Fibroblast of upper back skin (primary cell): ENCODE measurements around the gene RPS6KA3.
"Not testable (repeated sequence)": the region's sequence is repeated elsewhere in the genome, so short reads cannot be mapped to it uniquely, and the experiment has no call there.

ENCODE experiments used
- DNase-seq: peaks from one replicate; pipeline ENCODE4 v3.0.0-alpha.2; 2013

RPS6KA3 gene

GRCh38 chrX:20263474-20263873, 3.2 kb downstream of the RPS6KA3 start:
- peak; percentile 57 for DNase-seq

- DNase-seq, result no peak
These were observed 5.8 kb downstream of the RPS6KA3 start for GRCh38 chrX:20260885-20261284.

- DNase-seq, result peak; percentile 79
These were observed 11.9 kb downstream of the RPS6KA3 start for GRCh38 chrX:20254712-20255299.

GRCh38 chrX:20253232-20253543, 13.5 kb downstream of the RPS6KA3 start:
- no peak for DNase-seq

GRCh38 chrX:20252381-20253231, 14.1 kb downstream of the RPS6KA3 start:
- DNase-seq, result peak; percentile 48

- no peak for DNase-seq
These were observed 15.0 kb downstream of the RPS6KA3 start for GRCh38 chrX:20251691-20252090.

- DNase-seq, result not testable (repeated sequence)
These were observed 16.6 kb downstream of the RPS6KA3 start for GRCh38 chrX:20250146-20250545.

GRCh38 chrX:20248592-20249192, 18.0 kb downstream of the RPS6KA3 start:
- DNase-seq, result no peak

GRCh38 chrX:20244931-20245330, 21.8 kb downstream of the RPS6KA3 start:
- peak; percentile 65 for DNase-seq

GRCh38 chrX:20240201-20240600, 26.5 kb downstream of the RPS6KA3 start:
- peak; percentile 46 for DNase-seq

- no peak for DNase-seq
These were observed 28.8 kb downstream of the RPS6KA3 start for GRCh38 chrX:20237864-20238263.

GRCh38 chrX:20235755-20236154, 31.0 kb downstream of the RPS6KA3 start:
- DNase-seq, result no peak

- DNase-seq, result no peak
These were observed 33.4 kb downstream of the RPS6KA3 start for GRCh38 chrX:20233336-20233735.

GRCh38 chrX:20231598-20231997, 35.1 kb downstream of the RPS6KA3 start:
- DNase-seq, result no peak

GRCh38 chrX:20230406-20230805, 36.3 kb downstream of the RPS6KA3 start:
- DNase-seq, result no peak

- DNase-seq, result no peak
These were observed 37.6 kb downstream of the RPS6KA3 start for GRCh38 chrX:20229155-20229554.

- no peak for DNase-seq
These were observed 38.5 kb downstream of the RPS6KA3 start for GRCh38 chrX:20228245-20228644.

- DNase-seq, result no peak
These were observed 39.6 kb downstream of the RPS6KA3 start for GRCh38 chrX:20227116-20227515.

- no peak for DNase-seq
These were observed 41.2 kb downstream of the RPS6KA3 start for GRCh38 chrX:20225488-20225833.

- peak; percentile 58 for DNase-seq
These were observed 41.8 kb downstream of the RPS6KA3 start for GRCh38 chrX:20224814-20225487.

- DNase-seq, result peak; percentile 7
These were observed 44.8 kb downstream of the RPS6KA3 start for GRCh38 chrX:20221902-20222301.

GRCh38 chrX:20218836-20219505, 47.7 kb downstream of the RPS6KA3 start:
- no peak for DNase-seq

GRCh38 chrX:20217906-20218305, 48.8 kb downstream of the RPS6KA3 start:
- no peak for DNase-seq
